GM18909 (cell line): ENCODE results near the gene EXD2.

Source experiments
- ATAC-seq: cut with Tn5 transposase; IDR thresholded peaks from one replicate; pipeline ENCODE4 v1.9.1; 2021; ENCODE audit warnings: mild to moderate bottlenecking; ENCODE audit not compliant: unreplicated experiment, poor library complexity

The EXD2 gene

DNA sequence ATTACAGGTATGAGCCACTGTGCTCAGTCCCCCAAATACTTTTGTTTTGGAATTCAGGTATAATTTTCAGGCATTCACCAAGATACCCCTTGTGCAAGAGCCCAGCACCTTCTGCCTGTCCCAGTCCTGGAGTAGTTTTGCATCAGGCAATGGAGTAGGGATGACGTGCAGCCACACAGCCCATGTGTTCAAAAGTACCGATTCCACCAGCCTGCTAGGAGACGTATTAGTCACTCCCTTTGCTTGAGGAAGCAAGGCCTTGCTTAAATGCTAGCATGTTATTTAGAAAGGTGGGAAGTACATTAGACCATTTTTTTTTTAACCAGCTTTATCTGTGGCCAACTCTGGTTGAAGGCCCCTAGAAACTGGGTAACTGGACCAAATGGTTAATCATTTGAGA is 53.6 kb downstream of the EXD2 start:
- no peak for ATAC-seq

DNA sequence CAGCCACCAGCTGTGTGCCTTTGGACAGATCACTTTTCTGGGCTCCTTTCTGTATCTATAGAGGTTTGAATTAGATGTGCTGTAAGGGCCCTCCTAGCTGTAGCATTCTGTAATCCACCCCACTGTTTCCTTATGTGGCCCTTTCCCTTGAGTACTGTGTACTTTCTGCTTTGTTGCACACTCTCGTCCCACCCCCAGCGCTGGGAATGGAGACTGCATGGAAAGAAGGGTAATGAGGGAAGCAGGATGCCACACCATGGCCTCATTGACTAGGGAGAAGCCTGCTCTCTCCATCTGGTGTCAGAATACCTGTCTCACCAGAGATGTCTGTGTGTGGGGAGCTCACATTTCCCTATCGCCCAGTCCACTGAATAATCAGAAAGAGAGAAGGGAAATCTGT is 55.0 kb downstream of the EXD2 start:
- no peak for ATAC-seq

DNA sequence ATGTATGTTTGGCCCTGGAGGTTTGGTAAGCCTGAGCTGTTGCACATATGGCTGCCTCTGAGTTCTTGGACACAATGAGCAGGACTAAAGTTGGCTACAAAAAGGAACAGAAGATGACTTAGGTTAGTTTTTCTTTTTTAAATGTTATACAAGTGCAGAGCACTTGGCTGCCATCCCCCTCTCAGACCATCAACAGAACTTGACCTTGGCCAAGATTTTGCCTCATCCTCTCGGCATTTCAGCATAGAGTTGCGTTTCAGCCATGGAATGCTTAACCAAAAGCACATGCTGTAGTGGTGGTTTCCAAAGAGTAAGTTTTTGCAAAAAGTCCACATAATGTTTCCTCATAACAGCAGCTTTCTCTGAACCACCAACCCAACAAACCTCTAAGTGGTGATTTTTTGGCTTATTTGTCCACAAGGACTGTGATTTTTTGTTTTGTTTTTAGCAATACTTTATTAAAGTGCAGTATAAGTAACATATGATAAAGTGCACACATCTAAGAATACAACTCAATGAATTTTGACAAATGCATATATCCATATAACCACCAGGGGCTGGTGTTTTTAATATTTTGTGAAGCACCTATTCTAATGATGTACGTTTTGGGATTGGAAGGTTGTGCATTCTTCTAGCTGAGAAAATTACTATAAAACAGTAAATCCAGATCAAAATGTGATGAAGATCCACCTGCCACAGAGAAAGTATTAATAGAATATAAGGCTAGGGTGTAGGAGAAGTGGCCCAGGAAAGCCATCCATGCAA is 56.6 kb downstream of the EXD2 start:
- no peak for ATAC-seq

DNA sequence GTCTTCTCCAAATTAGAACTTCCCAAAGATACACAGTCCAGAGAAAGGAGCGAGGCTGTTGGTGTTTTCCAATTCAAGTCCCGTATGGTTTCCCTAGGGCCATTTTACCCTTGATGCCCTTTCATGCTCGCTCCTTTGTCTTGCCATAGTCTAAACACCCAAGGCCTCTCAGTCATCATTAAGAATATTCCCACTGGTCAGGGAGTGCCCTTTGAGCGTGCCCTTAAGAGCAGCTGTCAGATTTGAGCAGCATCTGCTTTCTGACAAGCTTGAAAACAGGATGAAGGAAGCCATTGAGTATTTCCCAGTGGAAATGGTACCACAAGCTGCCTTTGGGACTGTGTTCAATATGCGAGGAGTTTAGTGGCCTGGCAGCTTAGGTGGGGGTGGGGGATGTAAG is 58.3 kb downstream of the EXD2 start:
- ATAC-seq = no peak

DNA sequence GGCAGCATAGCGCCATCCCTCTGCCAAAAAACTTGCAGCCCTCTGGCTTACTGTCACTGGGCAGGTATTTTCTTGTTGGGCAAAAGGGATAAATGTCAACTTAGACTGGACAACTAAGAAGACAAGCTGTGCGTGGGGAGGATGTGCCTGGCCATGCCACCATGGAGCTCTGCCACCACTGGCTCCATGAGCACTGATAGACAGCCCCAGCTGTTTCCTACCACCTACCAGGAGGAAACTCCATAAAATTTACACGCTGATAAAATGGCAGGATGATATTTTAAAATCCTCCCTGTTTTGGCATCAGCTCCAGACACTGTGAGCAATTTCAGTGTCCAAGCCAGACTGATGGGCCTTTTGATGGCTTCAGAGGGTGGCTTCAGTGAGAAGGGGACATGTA is 61.6 kb downstream of the EXD2 start:
- ATAC-seq = no peak

DNA sequence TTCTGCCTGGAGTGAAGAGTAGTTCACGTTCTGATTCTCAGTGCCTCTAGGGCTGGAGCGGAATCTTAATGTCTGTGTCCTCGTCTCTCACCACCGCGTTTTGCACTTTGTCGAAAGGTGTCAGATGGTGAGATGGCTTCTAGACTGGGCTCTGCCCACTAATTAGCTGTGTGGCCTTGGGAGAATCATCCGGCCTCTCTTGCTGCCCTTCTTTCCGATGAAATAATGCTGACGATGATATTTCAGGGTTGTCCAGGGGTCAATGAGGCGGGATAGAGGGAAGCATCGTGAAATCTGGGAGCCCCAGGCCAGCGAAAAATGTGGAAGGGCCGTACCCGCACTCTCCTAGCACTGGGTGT is 67.8 kb downstream of the EXD2 start:
- ATAC-seq = no peak

DNA sequence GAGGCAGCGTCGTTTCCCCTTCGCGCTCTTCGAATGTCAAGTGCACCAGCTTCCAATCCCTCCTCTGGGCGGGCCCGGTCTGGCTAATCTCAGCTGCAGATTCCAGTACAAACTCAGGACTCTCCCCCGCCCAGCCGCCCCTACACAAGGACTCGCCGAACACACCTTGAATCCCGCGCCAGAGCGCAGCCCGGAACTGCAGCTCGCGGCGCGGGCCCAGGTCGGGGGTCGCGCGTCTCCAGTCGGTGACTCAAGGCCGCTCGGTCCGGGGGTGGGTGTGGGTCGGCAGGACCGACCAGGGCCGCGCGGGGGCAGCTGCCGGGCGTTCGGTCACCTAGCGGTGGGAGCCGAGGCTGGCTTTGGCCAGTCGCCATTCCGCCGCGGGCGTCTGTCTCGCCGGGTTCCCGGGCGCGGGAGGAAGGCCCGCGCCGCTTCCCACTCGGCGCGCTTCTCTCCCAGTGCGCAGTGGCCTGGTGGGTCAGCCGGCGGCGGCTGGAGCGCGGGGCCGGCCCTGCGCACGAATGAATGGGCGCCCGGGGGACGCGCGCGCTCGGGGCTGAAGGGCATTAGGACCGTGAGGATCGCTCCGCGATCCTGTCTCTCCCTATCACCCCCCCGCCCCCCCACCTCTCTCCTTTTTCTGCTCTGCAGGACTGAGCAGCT is 68.4 kb downstream of the EXD2 start, which contains the start of gene GALNT16:
Gene GALNT16 (plus strand): TSS at position 632 of the 663 bp plus-strand sequence. CDS start 133 bp downstream, outside the sequence.
- ATAC-seq = no peak

DNA sequence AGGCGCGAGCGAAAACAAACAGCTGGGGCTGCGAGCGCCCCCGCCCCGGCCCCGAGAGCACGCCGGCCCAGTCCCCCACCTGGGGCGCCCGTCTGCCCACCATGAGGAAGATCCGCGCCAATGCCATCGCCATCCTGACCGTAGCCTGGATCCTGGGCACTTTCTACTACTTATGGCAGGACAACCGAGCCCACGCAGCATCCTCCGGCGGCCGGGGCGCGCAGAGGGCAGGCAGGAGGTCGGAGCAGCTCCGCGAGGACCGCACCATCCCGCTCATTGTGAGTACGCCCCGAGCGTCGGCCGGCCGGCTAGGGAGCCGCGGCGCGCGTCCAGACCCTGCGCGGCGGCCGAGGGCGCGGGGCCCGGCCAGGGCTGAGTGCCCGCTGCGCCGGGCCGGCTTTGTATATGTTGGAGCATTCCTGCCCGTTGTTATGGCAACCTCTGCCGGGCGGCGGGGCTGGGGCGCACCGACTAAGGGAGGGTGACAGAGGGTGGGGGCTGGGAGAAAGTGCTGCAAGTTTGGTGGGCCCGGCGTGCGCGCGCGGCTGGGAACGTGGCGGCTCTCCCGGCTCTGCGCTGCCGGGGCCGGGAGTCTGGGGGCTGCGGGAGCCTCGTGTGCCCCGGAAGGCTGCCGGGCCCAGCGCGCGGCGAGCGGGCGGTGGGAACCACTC is 69.0 kb downstream of the EXD2 start:
- ATAC-seq = no peak

DNA sequence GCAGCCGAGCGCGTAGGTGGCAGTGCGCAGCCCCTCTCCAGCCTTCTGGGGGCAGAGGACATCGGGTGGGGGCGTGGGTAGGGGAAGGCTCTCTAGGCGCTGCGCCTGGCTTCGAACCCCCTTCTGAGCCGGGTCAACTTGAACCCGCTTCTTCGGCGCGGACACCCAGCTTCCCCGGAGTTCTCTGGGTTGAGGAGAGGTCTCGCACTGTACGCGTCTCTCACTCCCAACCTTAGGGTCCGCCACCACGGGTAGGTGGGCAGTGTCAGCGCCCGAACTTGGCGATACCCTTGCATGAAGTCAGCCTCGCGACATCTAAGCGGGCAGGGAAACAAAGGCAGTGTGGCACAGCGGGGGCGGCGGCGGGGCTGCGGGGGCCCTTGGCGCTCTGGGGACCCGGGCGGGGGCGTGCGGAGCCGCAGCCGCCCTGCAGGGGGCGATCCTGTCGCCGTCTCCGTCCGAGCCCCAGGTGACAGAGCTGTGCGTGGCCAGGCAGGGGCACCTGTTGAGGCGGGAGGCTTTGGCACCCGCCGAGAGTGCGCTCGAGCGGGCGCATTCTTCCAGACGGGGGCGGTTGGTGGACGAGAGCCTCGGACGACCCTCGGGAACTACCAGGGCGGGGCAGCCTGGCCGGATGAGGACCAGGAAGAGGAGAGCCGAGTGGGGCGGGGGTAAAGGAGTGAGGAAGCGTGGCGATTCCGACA is 69.7 kb downstream of the EXD2 start:
- no peak for ATAC-seq

DNA sequence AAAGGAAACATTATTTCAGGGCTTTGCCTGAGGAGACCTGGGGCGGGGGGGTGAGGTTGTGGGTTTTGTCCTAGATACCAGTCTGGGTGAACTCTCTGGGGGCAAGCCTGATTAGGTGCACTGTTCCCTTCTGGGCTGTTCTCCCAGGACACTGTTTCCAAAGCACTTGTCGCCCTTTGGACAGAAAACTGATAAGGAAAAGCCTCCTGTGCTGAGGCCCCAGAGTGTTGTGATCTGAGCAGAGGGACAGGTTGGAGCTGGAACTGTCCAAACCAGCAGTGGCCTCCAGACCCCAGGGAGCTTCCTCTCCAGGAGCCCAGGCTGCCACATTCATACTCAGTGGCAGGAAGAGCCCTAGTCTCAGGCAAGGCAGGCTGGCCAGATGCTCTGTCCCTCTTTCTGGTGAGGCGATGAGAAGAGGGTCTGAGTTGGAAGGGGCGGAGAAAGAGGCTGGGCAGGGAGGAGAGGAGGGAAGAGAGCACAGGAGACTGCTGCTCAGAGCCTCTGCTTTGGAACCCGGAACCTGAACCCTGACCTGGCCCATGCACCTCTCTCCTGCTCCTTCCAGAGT is 70.5 kb downstream of the EXD2 start:
- ATAC-seq = no peak

DNA sequence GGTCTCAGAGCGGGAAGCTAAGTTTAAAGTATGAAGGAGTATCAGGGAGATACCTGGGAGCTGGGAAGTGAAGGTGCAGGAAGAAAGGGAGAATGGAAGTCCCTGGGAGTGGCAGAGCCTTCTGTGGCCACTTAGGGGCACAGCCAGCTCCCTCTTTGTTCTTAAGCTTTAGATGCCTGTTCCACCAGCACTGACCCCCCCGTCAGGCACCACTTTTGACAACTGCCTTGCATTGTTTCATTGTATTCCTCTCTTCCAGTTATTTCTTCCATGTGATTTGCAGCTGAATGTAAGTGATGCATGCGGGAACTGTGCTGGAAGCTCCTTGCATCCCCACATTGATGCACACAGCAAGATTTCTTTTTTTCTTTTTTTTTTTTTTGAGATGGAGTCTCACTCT is 71.2 kb downstream of the EXD2 start:
- no peak for ATAC-seq

DNA sequence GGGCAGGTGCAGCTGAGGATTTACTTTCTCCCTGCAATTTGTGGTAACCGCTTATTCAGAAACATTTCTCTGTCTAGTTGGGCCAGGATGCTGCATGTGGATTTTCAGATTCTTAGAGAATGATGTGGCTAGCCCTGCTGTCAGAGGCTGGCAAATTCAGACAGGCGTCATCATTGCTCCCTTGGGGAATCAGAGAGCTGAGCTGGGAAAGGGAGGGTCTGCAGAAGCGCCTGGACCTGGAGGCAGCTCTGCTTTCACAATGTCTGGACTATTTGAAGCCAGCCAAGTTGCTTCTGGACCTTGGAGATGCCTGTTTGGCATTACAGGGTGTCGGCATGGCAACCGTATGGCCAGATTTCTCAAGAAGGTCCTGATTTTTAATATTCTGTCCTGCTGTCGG is 72.1 kb downstream of the EXD2 start:
- no peak for ATAC-seq

DNA sequence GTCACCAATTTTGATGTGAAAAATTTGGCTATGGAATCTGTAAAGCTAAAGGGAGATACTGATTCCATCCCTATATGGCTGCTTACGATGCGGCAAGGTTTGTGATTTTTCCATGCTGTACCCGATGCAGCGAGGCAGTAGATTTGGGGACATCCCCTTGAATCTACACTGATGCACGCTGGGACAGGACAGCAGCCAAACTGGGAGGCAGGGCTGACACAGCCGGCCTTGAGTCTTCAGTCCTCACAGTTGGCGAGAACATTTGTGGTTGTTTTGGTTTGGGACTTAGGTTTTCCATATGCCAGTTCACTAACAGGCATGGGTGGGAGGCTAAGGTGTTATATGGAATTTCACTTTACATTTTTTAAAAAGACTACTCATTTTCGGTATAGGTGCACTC is 72.5 kb downstream of the EXD2 start:
- ATAC-seq = no peak

DNA sequence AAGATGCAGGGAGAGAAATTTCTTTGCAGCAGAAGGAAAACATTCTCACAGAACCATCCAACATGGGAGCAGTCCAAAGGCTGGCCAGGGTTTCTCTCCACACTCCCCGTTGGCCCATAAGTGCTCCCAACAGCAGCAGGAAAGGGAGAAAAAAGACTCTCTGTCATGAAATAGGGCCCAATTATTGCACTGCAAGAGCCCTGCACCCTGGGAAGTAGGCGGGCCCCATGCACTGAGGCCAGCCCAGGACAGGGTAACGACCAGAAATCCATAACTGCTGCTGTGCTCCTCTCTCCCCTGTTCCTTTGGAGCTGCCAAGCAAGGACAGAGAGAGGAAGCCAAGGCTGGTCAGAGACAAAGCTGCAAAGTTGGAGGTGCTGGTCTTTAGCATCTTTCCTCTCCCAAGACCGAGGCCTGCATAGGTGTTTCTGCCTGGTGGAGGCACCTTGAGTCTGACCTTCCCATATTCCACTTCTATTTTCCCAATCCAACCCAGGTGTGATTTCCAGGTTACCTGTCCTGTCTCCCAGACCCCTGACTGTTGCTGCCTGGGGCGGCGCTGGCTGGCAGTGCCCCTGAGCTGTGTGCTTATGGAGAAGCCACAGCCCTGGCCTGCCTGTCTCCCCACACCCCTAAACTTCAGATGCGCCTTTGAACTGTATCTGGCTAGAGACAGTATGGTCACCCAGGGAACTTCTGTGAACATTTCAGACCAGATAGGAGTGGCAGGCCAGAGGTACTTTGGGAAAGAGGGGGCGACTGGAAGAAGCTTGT is 75.5 kb downstream of the EXD2 start:
- no peak for ATAC-seq

DNA sequence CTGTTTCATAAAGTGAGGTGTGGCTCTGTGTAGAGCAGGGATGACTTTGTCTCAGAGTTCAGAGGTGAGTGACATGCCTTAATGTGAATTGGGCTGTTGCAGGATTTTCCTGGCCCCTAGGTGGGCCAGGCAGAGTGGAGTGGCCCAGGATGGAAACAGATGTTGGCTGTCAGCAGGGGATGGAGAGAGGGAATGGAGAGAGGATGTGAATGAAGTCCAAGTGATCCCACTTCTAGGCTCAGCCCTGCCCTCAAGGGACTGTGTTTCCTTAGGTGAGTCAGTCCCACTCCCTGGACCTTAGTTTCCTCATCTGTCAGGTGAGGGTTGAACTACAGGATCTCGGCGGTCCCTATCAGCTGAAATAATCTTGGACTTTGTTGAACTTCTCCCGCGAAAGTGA is 76.2 kb downstream of the EXD2 start:
- ATAC-seq = no peak

DNA sequence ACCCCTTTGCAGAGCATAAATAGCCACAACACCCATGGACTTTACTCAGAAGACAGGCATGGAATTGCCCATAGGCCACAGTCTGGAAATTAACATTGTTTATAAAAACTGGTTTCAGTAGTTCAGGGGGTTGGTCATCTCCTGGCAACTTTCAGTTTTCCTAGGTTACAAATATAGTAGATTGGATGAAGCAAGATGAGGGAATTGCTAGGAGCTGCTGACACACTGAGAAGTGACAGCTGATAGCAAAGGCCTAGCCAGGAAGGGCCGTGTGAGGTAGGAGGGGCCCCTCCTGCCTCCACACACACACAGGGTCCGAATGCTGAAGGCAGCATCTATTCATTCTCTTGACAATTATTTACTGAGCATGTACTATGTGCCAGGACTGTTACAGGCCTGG is 76.9 kb downstream of the EXD2 start:
- ATAC-seq = no peak

DNA sequence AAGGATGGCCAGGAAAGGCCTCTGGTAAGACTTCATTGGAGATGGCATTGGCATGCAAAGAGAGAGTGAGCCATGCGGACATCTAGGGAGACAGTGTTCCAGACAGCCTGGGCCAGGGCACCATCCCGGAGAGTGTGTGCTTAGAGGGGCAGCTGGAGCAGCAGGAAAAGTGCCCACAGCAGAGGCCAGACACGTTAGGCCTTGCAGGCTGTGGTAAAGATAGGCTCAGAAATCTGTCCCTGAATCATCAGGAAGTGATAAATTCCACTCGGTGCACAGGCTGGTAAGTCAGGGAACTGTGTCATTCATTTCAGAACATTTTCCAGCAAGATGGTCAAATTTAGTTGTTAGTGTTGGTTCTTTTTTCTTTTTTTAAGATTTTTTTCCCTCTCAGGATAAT is 77.5 kb downstream of the EXD2 start:
- no peak for ATAC-seq

DNA sequence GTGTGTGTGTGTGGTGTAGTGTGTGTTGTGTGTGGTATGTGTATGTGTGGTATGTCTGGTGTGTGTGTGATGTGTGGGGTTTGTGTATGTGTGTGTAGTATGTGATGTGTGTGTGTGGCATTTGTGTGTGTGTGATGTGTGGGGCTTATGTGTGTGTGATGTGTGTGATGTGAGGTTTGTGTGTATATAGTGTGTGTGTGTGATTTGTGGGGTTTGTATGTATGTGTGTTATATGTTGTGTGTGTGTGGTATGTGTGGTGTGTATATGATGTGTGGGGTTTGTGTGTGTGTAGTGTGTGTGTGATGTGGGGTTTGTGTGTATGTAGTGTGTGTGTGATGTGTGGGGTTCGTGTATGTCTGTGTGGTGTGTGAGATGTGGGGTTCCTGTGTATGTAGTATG is 78.1 kb downstream of the EXD2 start:
- ATAC-seq = no peak

DNA sequence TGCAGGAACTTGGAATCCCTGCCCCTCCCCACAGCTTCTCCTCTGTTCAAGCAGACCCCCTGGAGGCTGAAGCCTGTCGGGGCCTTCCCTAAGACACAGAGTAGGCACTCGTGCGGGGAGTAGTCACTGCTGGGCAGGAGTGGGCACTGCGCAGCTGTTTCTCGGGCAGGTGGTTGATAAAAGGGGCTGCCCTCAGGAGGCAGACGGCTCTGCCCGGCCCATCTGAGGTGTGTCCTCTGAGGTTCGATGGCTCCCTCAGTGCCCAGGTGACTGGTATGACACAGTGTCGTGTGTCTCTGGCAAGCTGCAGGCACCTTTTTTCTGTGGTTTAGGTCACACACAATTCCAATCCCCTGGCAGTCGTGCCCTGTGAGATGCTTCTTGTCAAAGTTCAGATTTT is 78.8 kb downstream of the EXD2 start:
- ATAC-seq = no peak
